CD4-positive, alpha-beta memory T cell (primary cell): Measurements from ENCODE around the gene TXLNB. TPM values are rescaled to one million over a fixed set of nuclear protein-coding genes. Genes with fewer than 3 reads are reported as not detected.

Experiments
- CTCF ChIA-PET: fragments of 350-600 bp; sonication (Branson Sonifier 250); formaldehyde crosslinking; loops from one replicate; lab custom pipeline; 2021; ENCODE audit warnings: inconsistent platforms; ENCODE audit not compliant: partially characterized antibody; lab: Charles Lee
- POLR2A ChIA-PET: fragments of 350-600 bp; sonication (Branson Sonifier 250); formaldehyde crosslinking; loops from one replicate; lab custom pipeline; 2021; ENCODE audit not compliant: partially characterized antibody; lab: Charles Lee
- DNase-seq, 5 donors: peaks; one replicate each; pipeline versions ENCODE4 v3.0.0 to v3.0.0-alpha.2; 2020 to 2022; ENCODE audit warnings: mixed read lengths in 1 of 5
- H3K27ac ChIP-seq: one replicate; pipeline ENCODE4 v1.7.0; 2013; ENCODE audit warnings: low read depth, low read length
- H3K27me3 ChIP-seq: 2 replicates; pipeline ENCODE4 v1.7.0; 2013; ENCODE audit warnings: mild to moderate bottlenecking, low read length, moderate library complexity; ENCODE audit not compliant: insufficient read depth
- H3K36me3 ChIP-seq: 2 replicates; pipeline ENCODE4 v1.7.0; 2013; ENCODE audit warnings: mild to moderate bottlenecking, low read length, moderate library complexity; ENCODE audit not compliant: insufficient read depth
- H3K4me1 ChIP-seq: 2 replicates; pipeline ENCODE4 v1.7.0; 2013; ENCODE audit warnings: mild to moderate bottlenecking, low read length, moderate library complexity; ENCODE audit not compliant: insufficient read depth
- H3K4me3 ChIP-seq, 2 donors: one replicate each; pipeline ENCODE4 v1.7.0; 2013; ENCODE audit warnings: low read length in 2 of 2, mild to moderate bottlenecking in 1 of 2
- H3K9me3 ChIP-seq, 2 donors: one replicate each; pipeline ENCODE4 v1.7.0; 2013; ENCODE audit warnings: low read length in 2 of 2, control low read depth in 1 of 2; ENCODE audit not compliant: control insufficient read depth in 1 of 2
- H3K27ac Mint-ChIP-seq, 7 donors: one replicate each; pipeline ENCODE4 v1.8.0; 2020 to 2021; ENCODE audit warnings: mixed read lengths in 7 of 7, mild to moderate bottlenecking in 6 of 7, inconsistent platforms in 3 of 7, moderate library complexity in 3 of 7
- H3K27me3 Mint-ChIP-seq, 2 donors: one replicate each; pipeline ENCODE4 v1.8.0; 2020 to 2021; ENCODE audit warnings: mixed read lengths in 2 of 2
- H3K36me3 Mint-ChIP-seq, 2 donors: one replicate each; pipeline ENCODE4 v1.8.0; 2020 to 2021; ENCODE audit warnings: mixed read lengths in 2 of 2, inconsistent platforms in 1 of 2, mild to moderate bottlenecking in 1 of 2
- H3K4me1 Mint-ChIP-seq, 4 donors: one replicate each; pipeline ENCODE4 v1.8.0; 2020 to 2021; ENCODE audit warnings: mixed read lengths in 4 of 4, mild to moderate bottlenecking in 1 of 4
- H3K4me3 Mint-ChIP-seq, 8 donors: one replicate each; pipeline ENCODE4 v1.8.0; 2020 to 2021; ENCODE audit warnings: mixed read lengths in 8 of 8, mild to moderate bottlenecking in 7 of 8, moderate library complexity in 6 of 8, inconsistent platforms in 3 of 8
- H3K9me3 Mint-ChIP-seq, 8 donors: one replicate each; pipeline ENCODE4 v1.8.0; 2020 to 2021; ENCODE audit warnings: mixed read lengths in 8 of 8, mild to moderate bottlenecking in 5 of 8, inconsistent platforms in 3 of 8, moderate library complexity in 1 of 8
- intact Hi-C: fragments of 100-400 bp; cut with micrococcal nuclease; formaldehyde crosslinking; loops from one replicate; pipeline ENCODE4 v1.15.1; 2023
- polyA plus RNA-seq, 2 donors: library from polyadenylated mRNA; unstranded; fragments of 300-500 nt; fragmentation: Illumina TruSeq; gene quantifications; one replicate each; pipeline ENCODE4 v1.2.3, GENCODE V29; 2021
- total RNA-seq, 2 experiments: library from RNA; stranded (reverse); gene quantifications; one replicate each; pipeline ENCODE4 v1.2.3, GENCODE V29; 2021

Gene TXLNB
- total and polyA plus RNA-seq, 4 experiments from 2014 or later = 0.78 to 1.6 (median 1.4) TPM; not detected in 1

GRCh38 chr6:139325686-139326085, 33.9 kb upstream of the TXLNB start:
- no peak overlapping the region for H3K27ac ChIP-seq
- intact Hi-C loops = no loop called here
- Mint-ChIP-seq H3K27me3 (no peaks in the 10 kb centered on the region), H3K4me1 (peaks cover 21 to 43% (median 35%) of the 10 kb centered on the region in 4 donors), H3K36me3 (peaks cover 0 to 5% of the 10 kb centered on the region in 2 donors), H3K27ac (peak overlapping the region; percentile 74 to 94 (median 85)), H3K9me3 (peaks cover 0 to 3% (median 0%) of the 10 kb centered on the region in 8 donors), H3K4me3 (peak overlapping the region in 6 of 8 donors; percentile 8 to 53 (median 46))
- H3K27me3 ChIP-seq = no peaks in the 10 kb centered on the region
- no peak overlapping the region for H3K4me3 ChIP-seq
- DNase-seq = no peak
- no peaks in the 10 kb centered on the region for H3K36me3 ChIP-seq
- peaks cover 35% of the 10 kb centered on the region for H3K4me1 ChIP-seq
- no peaks in the 10 kb centered on the region for H3K9me3 ChIP-seq
- CTCF ChIA-PET = interaction anchor here (1.4 to 3.2 kb wide), 4 partner anchors 34 to 106 kb away, joined by 4 to 24 read pairs (median 8); partner anchors contain the start of gene TXLNB
- POLR2A ChIA-PET = interaction anchor here (1.0 to 7.9 kb wide), 4 partner anchors 23 to 48 kb away, joined by 4 to 172 read pairs (median 36); partner anchors contain the start of genes CITED2 and TXLNB

GRCh38 chr6:139325125-139325524, 33.3 kb upstream of the TXLNB start:
- CTCF ChIA-PET = interaction anchor here (1.6 to 3.2 kb wide), 6 partner anchors 33 to 212 kb away, joined by 3 to 24 read pairs (median 6); partner anchors contain the start of gene TXLNB
- POLR2A ChIA-PET = interaction anchor here (1.0 to 7.9 kb wide), 6 partner anchors 23 to 68 kb away, joined by 3 to 172 read pairs (median 10); partner anchors contain the start of genes CITED2 and TXLNB
- no peak for DNase-seq
- no peaks in the 10 kb centered on the region for H3K27me3 Mint-ChIP-seq
- peaks cover 21 to 43% (median 34%) of the 10 kb centered on the region in 4 donors for H3K4me1 Mint-ChIP-seq
- H3K9me3 ChIP-seq = no peaks in the 10 kb centered on the region
- peaks cover 35% of the 10 kb centered on the region for H3K4me1 ChIP-seq
- H3K4me3 ChIP-seq = no peak overlapping the region
- no peak overlapping the region for H3K27ac ChIP-seq
- intact Hi-C loops = no loop called here
- peak overlapping the region; percentile 17 to 94 (median 48) for H3K27ac Mint-ChIP-seq
- peaks cover 0 to 3% (median 0%) of the 10 kb centered on the region in 8 donors for H3K9me3 Mint-ChIP-seq
- H3K36me3 Mint-ChIP-seq = peaks cover 0 to 5% of the 10 kb centered on the region in 2 donors
- H3K36me3 ChIP-seq = no peaks in the 10 kb centered on the region
- H3K27me3 ChIP-seq = no peaks in the 10 kb centered on the region
- H3K4me3 Mint-ChIP-seq = no peak overlapping the region

- Mint-ChIP-seq H3K9me3 (peaks cover 0 to 3% (median 0%) of the 10 kb centered on the region in 8 donors), H3K27ac (peak overlapping the region; percentile 98 to 100 (median 98)), H3K36me3 (peaks cover 0 to 5% of the 10 kb centered on the region in 2 donors), H3K4me1 (peaks cover 21 to 43% (median 34%) of the 10 kb centered on the region in 4 donors), H3K4me3 (peak overlapping the region in 7 of 8 donors; percentile 78 to 92 (median 87)), H3K27me3 (no peaks in the 10 kb centered on the region)
- no peaks in the 10 kb centered on the region for H3K9me3 ChIP-seq
- H3K4me3 ChIP-seq = peak overlapping the region in 1 of 2 donors; percentile 33
- intact Hi-C loops = loop anchor here (5.0 kb wide), 2 partner anchors 38 to 72 kb away; no protein-coding TSS in a partner anchor
- CTCF ChIA-PET = interaction anchor here (0.6 to 3.2 kb wide), 11 partner anchors 32 to 211 kb away, joined by 3 to 24 read pairs (median 5); partner anchors contain the start of gene TXLNB
- H3K27ac ChIP-seq = peak overlapping the region; percentile 87
- H3K4me1 ChIP-seq = peaks cover 35% of the 10 kb centered on the region
- POLR2A ChIA-PET = interaction anchor here (0.8 to 7.9 kb wide), 29 partner anchors 8 to 551 kb away, joined by 3 to 172 read pairs (median 5); partner anchors contain the start of genes CCDC28A, CITED2, HECA and TXLNB
- no peaks in the 10 kb centered on the region for H3K36me3 ChIP-seq
- DNase-seq = no peak
- no peaks in the 10 kb centered on the region for H3K27me3 ChIP-seq
Measured at GRCh38 chr6:139324301-139324555, 32.4 kb upstream of the TXLNB start.

DNA sequence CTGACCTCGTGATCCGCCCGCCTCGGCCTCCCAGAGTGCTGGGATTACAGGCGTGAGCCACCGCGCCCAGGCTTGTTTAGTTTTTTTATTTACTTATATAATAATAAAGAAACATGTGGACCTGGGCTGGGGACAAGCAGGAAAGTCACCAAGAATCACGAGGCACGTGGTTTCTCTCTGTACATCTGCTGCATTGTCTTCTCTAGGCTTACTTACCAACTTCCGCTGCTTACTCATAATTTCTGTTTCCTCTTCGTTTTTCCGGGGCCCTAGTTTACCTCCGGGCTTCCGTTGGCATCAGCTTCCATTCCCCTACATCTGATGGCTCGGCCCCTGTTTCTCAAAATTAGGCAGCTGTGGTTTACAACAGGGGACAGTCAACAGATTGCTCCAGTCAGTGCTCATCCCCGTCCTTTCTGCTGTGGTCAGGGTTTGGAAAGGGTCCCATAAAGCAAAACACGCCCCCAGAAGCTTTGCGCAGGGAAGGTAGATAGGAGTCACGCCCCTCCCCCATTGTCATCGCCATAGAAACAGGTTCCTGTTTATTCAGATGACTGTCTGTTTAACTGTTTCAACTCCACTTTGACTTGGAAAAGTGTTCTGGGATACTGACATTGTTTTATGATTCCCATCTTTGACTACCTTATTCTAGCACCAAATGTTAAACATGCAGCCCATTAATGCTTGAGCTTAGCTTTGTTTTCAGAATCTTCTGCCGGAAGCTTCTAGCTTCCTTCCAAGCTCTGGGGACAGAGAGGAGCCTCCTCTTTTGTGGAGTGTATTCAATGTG, 31.9 kb upstream of the TXLNB start:
- Mint-ChIP-seq H3K4me3 (peak overlapping the region; percentile 78 to 92 (median 88)), H3K36me3 (peaks cover 0 to 5% of the 10 kb centered on the region in 2 donors), H3K27ac (peak overlapping the region; percentile 98 to 100 (median 98)), H3K9me3 (peaks cover 0 to 3% (median 0%) of the 10 kb centered on the region in 8 donors), H3K4me1 (peaks cover 21 to 43% (median 34%) of the 10 kb centered on the region in 4 donors), H3K27me3 (no peaks in the 10 kb centered on the region)
- peak overlapping the region; percentile 87 for H3K27ac ChIP-seq
- H3K4me3 ChIP-seq = peak overlapping the region; percentile 33 to 61
- intact Hi-C loops = loop anchor here (1.0 to 5.0 kb wide), 7 partner anchors 32 to 550 kb away; partner anchors contain the start of genes CCDC28A and TXLNB
- peaks cover 35% of the 10 kb centered on the region for H3K4me1 ChIP-seq
- DNase-seq = peak; percentile 86 to 91 (median 89)
- H3K27me3 ChIP-seq = no peaks in the 10 kb centered on the region
- ChIA-PET CTCF (interaction anchor here (0.9 to 3.2 kb wide), 11 partner anchors 16 to 211 kb away, joined by 3 to 24 read pairs (median 5); partner anchors contain the start of gene TXLNB), POLR2A (interaction anchor here (0.5 to 7.9 kb wide), 32 partner anchors 8 to 550 kb away, joined by 3 to 172 read pairs (median 5); partner anchors contain the start of genes CCDC28A, CITED2, HECA and TXLNB)
- no peaks in the 10 kb centered on the region for H3K9me3 ChIP-seq
- H3K36me3 ChIP-seq = no peaks in the 10 kb centered on the region

DNA sequence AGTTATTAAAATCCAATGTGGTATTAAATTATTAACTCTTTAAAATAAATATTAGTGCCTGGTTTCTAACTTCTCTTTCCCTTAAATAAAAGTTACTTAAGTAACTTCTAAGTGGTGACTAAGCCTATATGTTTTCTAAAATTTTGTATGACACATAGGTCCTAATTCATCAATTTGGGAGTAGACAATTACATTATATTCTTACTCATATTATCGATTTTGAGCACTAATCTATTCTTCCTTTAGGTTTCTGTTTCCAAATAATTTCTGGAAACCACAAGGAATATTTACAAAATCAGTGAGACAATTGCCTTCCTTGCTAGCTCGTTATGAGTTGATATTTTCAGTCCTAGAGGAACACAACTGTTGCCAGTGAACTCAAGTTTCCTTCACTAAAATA, 28.3 kb upstream of the TXLNB start:
- H3K27me3 Mint-ChIP-seq = no peaks in the 10 kb centered on the region
- H3K4me3 Mint-ChIP-seq = no peak overlapping the region
- H3K36me3 Mint-ChIP-seq = peaks cover 0 to 5% of the 10 kb centered on the region in 2 donors
- no peaks in the 10 kb centered on the region for H3K36me3 ChIP-seq
- no peaks in the 10 kb centered on the region for H3K9me3 ChIP-seq
- no peaks in the 10 kb centered on the region for H3K27me3 ChIP-seq
- H3K27ac ChIP-seq = no peak overlapping the region
- H3K9me3 Mint-ChIP-seq = peaks cover 0 to 5% (median under 1%) of the 10 kb centered on the region in 8 donors
- peaks cover 22 to 33% (median 25%) of the 10 kb centered on the region in 4 donors for H3K4me1 Mint-ChIP-seq
- ChIA-PET POLR2A (interaction anchor here (7.9 kb wide), 1 partner anchor 28 kb away, joined by 172 read pairs; the partner anchor contains the start of gene TXLNB), CTCF (interaction anchor here (1.1 to 1.2 kb wide), 4 partner anchors 9 to 50 kb away, joined by 3 to 4 read pairs (median 3); no protein-coding TSS in a partner anchor)
- H3K27ac Mint-ChIP-seq = no peak overlapping the region
- no peak for DNase-seq
- no peak overlapping the region for H3K4me3 ChIP-seq
- H3K4me1 ChIP-seq = peaks cover 26% of the 10 kb centered on the region
- intact Hi-C loops = loop anchor here (5.0 kb wide), 2 partner anchors 42 to 68 kb away; no protein-coding TSS in a partner anchor

DNA sequence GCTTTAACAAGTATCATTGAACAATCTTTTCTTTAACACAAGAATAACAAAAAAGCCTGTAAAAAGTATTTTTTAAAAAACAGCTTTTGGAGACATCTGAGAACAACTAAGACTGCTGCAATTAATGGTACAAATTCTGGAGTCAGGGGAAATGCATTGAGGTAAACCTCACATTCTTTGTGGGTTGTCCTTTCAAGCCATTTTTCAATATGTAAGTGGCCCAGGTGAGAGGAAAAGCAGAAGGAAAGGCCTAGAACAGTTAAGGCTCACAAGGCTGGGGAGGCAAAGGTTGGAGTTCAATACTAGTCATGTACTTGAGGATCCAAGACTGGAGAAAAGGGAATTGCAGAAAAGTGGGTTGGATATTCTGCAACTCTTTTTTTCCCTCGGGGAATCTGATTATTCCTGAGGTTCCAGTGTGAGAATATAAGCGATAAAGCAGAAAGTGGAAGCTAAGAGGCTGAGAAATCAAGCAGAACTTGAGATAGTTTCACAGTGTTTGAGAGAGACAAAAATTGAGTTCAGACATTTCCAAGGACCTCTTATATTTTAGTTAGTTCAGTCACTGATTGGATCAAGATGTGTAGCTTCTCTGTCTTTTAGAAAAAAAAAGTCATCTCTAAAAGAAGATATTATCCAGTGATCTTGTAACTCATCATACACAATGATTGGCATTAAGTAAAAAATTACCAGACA, 25.0 kb upstream of the TXLNB start:
- H3K4me1 ChIP-seq = no peaks in the 10 kb centered on the region
- Mint-ChIP-seq H3K4me3 (no peak overlapping the region), H3K9me3 (peaks cover 0 to 3% (median under 1%) of the 10 kb centered on the region in 8 donors), H3K27ac (peak overlapping the region in 2 of 7 donors; percentile 36 to 81), H3K27me3 (no peaks in the 10 kb centered on the region), H3K36me3 (no peaks in the 10 kb centered on the region), H3K4me1 (peaks cover 4 to 8% (median 7%) of the 10 kb centered on the region in 4 donors)
- intact Hi-C loops = no loop called here
- no peaks in the 10 kb centered on the region for H3K36me3 ChIP-seq
- POLR2A ChIA-PET = interaction anchor here (1.1 to 1.6 kb wide), 2 partner anchors 26 to 58 kb away, joined by 3 to 9 read pairs; partner anchors contain the start of gene CITED2
- no peak overlapping the region for H3K4me3 ChIP-seq
- H3K27ac ChIP-seq = no peak overlapping the region
- H3K9me3 ChIP-seq = no peaks in the 10 kb centered on the region
- no peak for DNase-seq
- CTCF ChIA-PET = interaction anchor here (0.7 to 1.4 kb wide), 2 partner anchors 95 to 146 kb away, joined by 3 read pairs; no protein-coding TSS in a partner anchor
- H3K27me3 ChIP-seq = no peaks in the 10 kb centered on the region
